DOHH2 (cell line): Measurements from ENCODE around the gene STIM2.

Experiments
- H3F3A ChIP-seq: fragments of 200-600 bp; sonication (generic), shearing (Covaris generic); 2 replicates; pipeline ENCODE4 v1.6.0; 2016; ENCODE audit warnings: antibody characterized with exemption, mild to moderate bottlenecking; ENCODE audit not compliant: control insufficient read depth, insufficient read depth
- H3K27ac ChIP-seq: fragments of 200-600 bp; sonication (generic); 2 replicates; pipeline ENCODE4 v1.5.1; 2014; ENCODE audit warnings: low read depth, mild to moderate bottlenecking, low read length, moderate library complexity
- H3K27me3 ChIP-seq: fragments of 200-600 bp; sonication (generic); 2 replicates; pipeline ENCODE4 v1.6.1; 2014; ENCODE audit warnings: mild to moderate bottlenecking, low read length, mixed read lengths; ENCODE audit not compliant: control insufficient read depth
- H3K36me3 ChIP-seq: fragments of 200-600 bp; sonication (generic); 2 replicates; pipeline ENCODE4 v1.6.1; 2014; ENCODE audit warnings: mild to moderate bottlenecking, low read length, moderate library complexity, mixed read lengths; ENCODE audit not compliant: control insufficient read depth
- H3K4me1 ChIP-seq: fragments of 200-600 bp; sonication (generic); 2 replicates; pipeline ENCODE4 v1.6.1; 2014; ENCODE audit warnings: mild to moderate bottlenecking, low read length, mixed read lengths; ENCODE audit not compliant: control insufficient read depth
- H3K4me2 ChIP-seq: fragments of 200-600 bp; sonication (generic); 2 replicates; pipeline ENCODE4 v1.6.0; 2014; ENCODE audit warnings: mild to moderate bottlenecking, low read length, moderate library complexity
- H3K4me3 ChIP-seq: fragments of 200-600 bp; sonication (generic); 2 replicates; pipeline ENCODE4 v1.5.1; 2014; ENCODE audit warnings: mild to moderate bottlenecking, low read length, mixed read lengths
- H3K79me2 ChIP-seq: fragments of 200-600 bp; sonication (generic); 2 replicates; pipeline ENCODE4 v1.6.1; 2014; ENCODE audit warnings: mild to moderate bottlenecking, low read length, mixed read lengths; ENCODE audit not compliant: control insufficient read depth
- H3K9me2 ChIP-seq: fragments of 200-600 bp; sonication (generic); replicated peaks from 2 replicates; pipeline ENCODE4 v1.6.1; 2014; ENCODE audit warnings: mild to moderate bottlenecking, low read length, mixed read lengths; ENCODE audit not compliant: control insufficient read depth
- H3K9me3 ChIP-seq: fragments of 200-600 bp; sonication (generic); 2 replicates; pipeline ENCODE4 v1.6.1; 2014; ENCODE audit warnings: antibody characterized with exemption, low read length, mixed read lengths; ENCODE audit not compliant: control insufficient read depth, insufficient read depth
- H4K20me1 ChIP-seq: fragments of 200-600 bp; sonication (generic); 2 replicates; pipeline ENCODE4 v1.6.0; 2014; ENCODE audit warnings: low read depth, mild to moderate bottlenecking, antibody characterized with exemption, low read length, moderate library complexity; ENCODE audit not compliant: control insufficient read depth, insufficient read depth
- CTCF ChIP-seq: fragments of 200-600 bp; sonication (generic); IDR thresholded peaks from one replicate; pipeline ENCODE4 v1.5.1; 2014; ENCODE audit warnings: antibody characterized with exemption, mild to moderate bottlenecking, low read depth, low read length; ENCODE audit not compliant: poor library complexity, severe bottlenecking
- EZH2phosphoT487 ChIP-seq: fragments of 200-600 bp; sonication (generic); IDR thresholded peaks from 2 replicates; pipeline ENCODE4 v1.6.1; 2017; ENCODE audit warnings: borderline replicate concordance, mild to moderate bottlenecking, antibody characterized with exemption, low read length, moderate library complexity, mixed read lengths

Gene STIM2

DNA sequence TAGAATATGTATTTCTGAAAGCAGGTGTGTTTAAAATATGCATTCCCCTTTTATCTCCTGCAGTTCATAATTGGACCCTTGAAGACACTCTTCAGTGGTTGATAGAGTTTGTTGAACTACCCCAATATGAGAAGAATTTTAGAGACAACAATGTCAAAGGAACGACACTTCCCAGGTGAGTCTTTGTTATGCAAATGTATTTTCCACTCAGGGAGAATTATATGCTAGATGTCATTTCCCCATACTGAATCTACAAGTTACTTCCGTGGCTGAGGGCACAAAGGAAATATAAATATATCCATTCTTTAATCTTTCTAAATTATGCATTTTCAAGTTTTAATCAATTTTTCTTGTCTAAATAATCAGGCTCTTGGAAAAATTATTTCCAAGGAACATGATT lies 134.7 kb downstream of the STIM2 start:
- no peaks in the 10 kb centered on the region for H4K20me1 ChIP-seq
- peaks cover 4% of the 10 kb centered on the region; the same call in 1 of the 2 replicates for H3K9me3 ChIP-seq
- peaks cover 38% of the 10 kb centered on the region for H3F3A ChIP-seq
- H3K4me2 ChIP-seq, result peak overlapping the region; percentile 79
- H3K79me2 ChIP-seq, result peaks cover 49% of the 10 kb centered on the region
- H3K4me1 ChIP-seq, result peaks cover 63% of the 10 kb centered on the region
- H3K36me3 ChIP-seq, result peaks cover 45% of the 10 kb centered on the region
- H3K27ac ChIP-seq, result peak overlapping the region; percentile 91
- H3K9me2 ChIP-seq, result no peaks in the 10 kb centered on the region
- H3K4me3 ChIP-seq, result peak overlapping the region; percentile 65
- TF ChIP-seq CTCF (no peak), EZH2phosphoT487 (no peak)
- no peaks in the 10 kb centered on the region for H3K27me3 ChIP-seq

DNA sequence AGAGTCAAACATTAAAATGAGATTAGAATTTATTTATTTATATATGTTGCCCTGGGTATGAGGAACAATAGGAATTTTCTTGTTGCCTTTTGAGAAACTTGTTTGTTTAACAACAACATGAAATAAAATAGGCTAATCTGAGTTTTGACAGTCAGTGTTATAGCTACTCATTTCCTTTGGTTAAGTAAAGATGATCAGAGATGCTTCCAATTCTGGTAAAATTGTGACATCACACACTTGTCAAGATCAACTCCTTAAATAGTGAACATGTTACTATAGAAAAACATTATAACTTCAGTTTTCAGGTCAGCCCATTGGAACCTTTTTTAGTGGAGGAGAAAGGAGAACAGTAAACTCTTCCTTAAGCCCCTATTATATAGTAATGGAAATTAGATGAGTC lies 136.1 kb downstream of the STIM2 start:
- peaks cover 31% of the 10 kb centered on the region for H3F3A ChIP-seq
- H3K27me3 ChIP-seq, result no peaks in the 10 kb centered on the region
- TF ChIP-seq EZH2phosphoT487, result no peak
- no peak overlapping the region for H3K27ac ChIP-seq
- H3K36me3 ChIP-seq, result peaks cover 44% of the 10 kb centered on the region
- no peak overlapping the region for H3K4me3 ChIP-seq
- H3K9me2 ChIP-seq, result no peaks in the 10 kb centered on the region
- H3K4me2 ChIP-seq, result no peak overlapping the region
- peaks cover 40% of the 10 kb centered on the region for H3K79me2 ChIP-seq
- H4K20me1 ChIP-seq, result no peaks in the 10 kb centered on the region
- peaks cover 59% of the 10 kb centered on the region for H3K4me1 ChIP-seq
- no peaks in the 10 kb centered on the region for H3K9me3 ChIP-seq

DNA sequence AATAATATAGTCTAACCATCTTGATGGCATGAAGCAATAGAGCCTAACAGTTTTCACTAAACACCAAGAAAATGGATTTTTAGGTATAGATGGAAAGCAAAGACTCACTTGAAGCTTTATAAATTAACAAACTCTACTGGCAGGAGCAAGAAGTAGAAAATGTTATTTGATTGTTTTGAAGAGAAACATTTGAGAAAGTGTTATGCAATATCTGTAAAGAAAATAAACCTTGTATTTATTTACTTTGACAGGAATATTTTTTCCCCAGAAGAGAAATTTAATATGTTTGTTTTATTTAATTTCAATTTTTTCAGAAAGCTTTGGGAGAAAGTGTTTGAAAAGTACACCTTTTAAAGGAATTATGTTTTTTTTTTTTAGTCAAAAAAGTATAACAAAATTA lies 139.0 kb downstream of the STIM2 start:
- no peaks in the 10 kb centered on the region for H4K20me1 ChIP-seq
- H3K4me1 ChIP-seq, result peaks cover 59% of the 10 kb centered on the region
- peaks cover 21% of the 10 kb centered on the region for H3K79me2 ChIP-seq
- H3K36me3 ChIP-seq, result peaks cover 60% of the 10 kb centered on the region
- H3K9me3 ChIP-seq, result no peaks in the 10 kb centered on the region
- H3K27me3 ChIP-seq, result no peaks in the 10 kb centered on the region
- H3K9me2 ChIP-seq, result no peaks in the 10 kb centered on the region
- H3K27ac ChIP-seq, result no peak overlapping the region
- peaks cover 14% of the 10 kb centered on the region; the same call in 1 of the 2 replicates for H3F3A ChIP-seq
- H3K4me2 ChIP-seq, result no peak overlapping the region
- TF ChIP-seq CTCF, result no peak
- no peak for TF ChIP-seq EZH2phosphoT487
- no peak overlapping the region for H3K4me3 ChIP-seq

DNA sequence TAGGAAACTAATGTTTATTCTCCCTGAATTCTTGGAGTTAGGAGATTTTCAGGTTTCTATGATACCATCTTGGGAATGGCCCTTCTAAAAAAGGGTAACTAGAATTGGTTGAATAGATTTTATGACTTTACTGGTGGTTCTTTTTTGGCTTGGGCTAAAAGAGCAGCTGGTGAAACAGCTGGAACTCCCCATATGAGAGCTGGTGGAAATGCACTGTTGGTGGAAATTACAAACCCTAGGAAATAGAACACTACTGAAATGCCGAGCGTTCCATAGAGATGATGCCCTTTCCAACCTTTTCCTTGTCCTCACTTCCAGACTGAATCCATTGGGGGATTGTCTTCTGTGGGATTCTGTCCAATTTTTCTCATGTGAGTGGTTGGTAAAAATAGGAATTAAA lies 139.5 kb downstream of the STIM2 start:
- no peaks in the 10 kb centered on the region for H3K9me2 ChIP-seq
- H3K27ac ChIP-seq, result no peak overlapping the region
- no peaks in the 10 kb centered on the region for H3K27me3 ChIP-seq
- H3K4me1 ChIP-seq, result peaks cover 59% of the 10 kb centered on the region
- H3K36me3 ChIP-seq, result peaks cover 60% of the 10 kb centered on the region
- no peak overlapping the region for H3K4me3 ChIP-seq
- no peaks in the 10 kb centered on the region for H3K9me3 ChIP-seq
- H3K79me2 ChIP-seq, result peaks cover 17% of the 10 kb centered on the region
- TF ChIP-seq CTCF, result no peak
- TF ChIP-seq EZH2phosphoT487, result no peak
- H3K4me2 ChIP-seq, result no peak overlapping the region
- H4K20me1 ChIP-seq, result no peaks in the 10 kb centered on the region
- peaks cover 14% of the 10 kb centered on the region for H3F3A ChIP-seq
